HepG2 (cell line): ENCODE measurements around the gene SURF6. TPM values are rescaled to one million over a fixed set of nuclear protein-coding genes. Genes with fewer than 3 reads are reported as not detected.

Experiments
- AGO2 ChIP-seq: fragments of 200-400 bp; formaldehyde crosslinking; optimal IDR thresholded peaks from 2 replicates; pipeline ENCODE3; 2017; ENCODE audit warnings: mild to moderate bottlenecking, low read depth, low read length, moderate library complexity
- CCDC6 ChIP-seq: sonication (generic); formaldehyde crosslinking; IDR thresholded peaks from 2 replicates; pipeline ENCODE4 v1.8.1; 2022; ENCODE audit warnings: mild to moderate bottlenecking, missing genetic modification reagents, moderate library complexity
- GABPA ChIP-seq, 2 experiments: IDR thresholded peaks; 2 replicates each; pipeline ENCODE4 v1.6.1; 2011 to 2016; ENCODE audit warnings: low read depth in 2 of 2, low read length in 1 of 2, missing biosample characterization in 1 of 2, missing genetic modification characterization in 1 of 2
- GPN1 ChIP-seq: sonication (generic); formaldehyde crosslinking; IDR thresholded peaks from 2 replicates; pipeline ENCODE4 v1.5.1; 2020; ENCODE audit warnings: missing genetic modification reagents, borderline replicate concordance
- HNRNPLL ChIP-seq: fragments of 200-400 bp; formaldehyde crosslinking; IDR thresholded peaks from 2 replicates; pipeline ENCODE4 v1.6.1; 2017; ENCODE audit warnings: mild to moderate bottlenecking, low read depth, low read length; ENCODE audit not compliant: poor library complexity, severe bottlenecking
- HOXA5 ChIP-seq: sonication (generic); formaldehyde crosslinking; IDR thresholded peaks from 2 replicates; pipeline ENCODE4 v1.4.0; 2020; ENCODE audit warnings: missing genetic modification reagents
- MTF1 ChIP-seq: sonication (generic); formaldehyde crosslinking; IDR thresholded peaks from 2 replicates; pipeline ENCODE4 v1.5.0; 2020; ENCODE audit warnings: missing genetic modification reagents
- PRDM15 ChIP-seq: sonication (generic); formaldehyde crosslinking; IDR thresholded peaks from 2 replicates; pipeline ENCODE4 v1.4.0; 2020; ENCODE audit warnings: missing genetic modification reagents
- RBM39 ChIP-seq: fragments of 200-400 bp; formaldehyde crosslinking; IDR thresholded peaks from one replicate; pipeline ENCODE4 v1.6.1; 2018; ENCODE audit warnings: antibody characterized with exemption, mild to moderate bottlenecking, low read depth, low read length; ENCODE audit not compliant: poor library complexity, severe bottlenecking
- SNRNP70 ChIP-seq: fragments of 200-400 bp; formaldehyde crosslinking; IDR thresholded peaks from 2 replicates; pipeline ENCODE4 v1.6.1; 2017; ENCODE audit warnings: mild to moderate bottlenecking, low read depth, low read length, moderate library complexity
- SOX13 ChIP-seq, 3 experiments: fragments of 450-650 bp in 1 of 3; sonication (generic) in 1 of 3; formaldehyde crosslinking in 1 of 3; IDR thresholded peaks in 2 of 3; conservative IDR thresholded peaks in 1 of 3; 2 replicates each; pipeline versions ENCODE4 v1.5.0 to v1.6.1; 2016 to 2020; ENCODE audit warnings: antibody characterized with exemption in 1 of 3, mild to moderate bottlenecking in 1 of 3, missing compliant biosample characterization in 1 of 3, missing genetic modification reagents in 1 of 3, moderate library complexity in 1 of 3
- TOE1 ChIP-seq: sonication (generic); formaldehyde crosslinking; IDR thresholded peaks from 2 replicates; pipeline ENCODE4 v1.4.0; 2020; ENCODE audit warnings: mild to moderate bottlenecking, missing genetic modification reagents
- ZNF34 ChIP-seq: sonication (generic); formaldehyde crosslinking; IDR thresholded peaks from 2 replicates; pipeline ENCODE4 v1.4.0; 2020; ENCODE audit warnings: mild to moderate bottlenecking, missing genetic modification reagents, borderline replicate concordance
- ZNF790 ChIP-seq: sonication (generic); formaldehyde crosslinking; IDR thresholded peaks from 2 replicates; pipeline ENCODE4 v1.8.0; 2022; ENCODE audit warnings: missing genetic modification reagents, mild to moderate bottlenecking, borderline replicate concordance
- polyA plus RNA-seq, 8 experiments: library from polyadenylated mRNA; depleted of rRNA in 3 of 8; stranded (reverse) in 7 of 8; unstranded in 1 of 8; fragments of >200 nt; fragmentation: Illumina TruSeq in 4 of 8; extraction: Trizol in 4 of 8; gene quantifications; 2 replicates each; pipeline versions ENCODE4 v1.2.1 to v1.2.3, GENCODE V29; 2011 to 2016; ENCODE audit warnings: low read depth in 4 of 8, missing spikeins in 1 of 8, mixed read lengths in 1 of 8; ENCODE audit not compliant: insufficient read depth in 1 of 8
- total RNA-seq, 5 experiments: library from RNA; depleted of rRNA; stranded (reverse); fragments of >200 nt; fragmentation: Illumina TruSeq; extraction: Trizol; gene quantifications; 2 replicates each; pipeline ENCODE4 v1.2.3, GENCODE V29; 2016; ENCODE audit warnings: low read depth in 1 of 5
- TF ChIP-seq, protein P1 (sequence below): sonication (generic); formaldehyde crosslinking; IDR thresholded peaks from 2 replicates; pipeline ENCODE4 v1.4.0; 2020; ENCODE audit warnings: missing genetic modification reagents
- TF ChIP-seq, protein P2 (sequence below): sonication (generic); formaldehyde crosslinking; IDR thresholded peaks from 2 replicates; pipeline ENCODE4 v1.9.0; 2021; ENCODE audit warnings: missing genetic modification reagents, mild to moderate bottlenecking, borderline replicate concordance

Gene SURF6
- total and polyA plus RNA-seq, 2 of the 13 experiments (the other 11 are each of a cell fraction or from before 2014, with no cell fraction given): 5.9 to 14.7 TPM

GRCh38 chr9:133375724-133376654 lies 40.0 kb upstream of the SURF6 start, which contains the start of the genes STKLD1 and SURF4 (continued):
- TF ChIP-seq TOE1 (no peak), CCDC6 (CRISPR knock-in tag) (peak; percentile 31; the same call in 1 of the 2 replicates), RBM39 (peak; percentile 42), PRDM15 (CRISPR knock-in tag) (no peak), AGO2 (peak; percentile 43), ZNF34 (CRISPR knock-in tag) (peak; percentile 65; the same call in 1 of the 2 replicates), HNRNPLL (peak; percentile 82), GPN1 (CRISPR knock-in tag) (no peak; the same call in 1 of the 2 replicates), MTF1 (CRISPR knock-in tag) (0 out of 2 replicates have a peak, but pooled peaks have one; percentile 6), ZNF790 (CRISPR knock-in tag) (peak; percentile 51; the same call in 1 of the 2 replicates), HOXA5 (peak; percentile 12; the same call in 1 of the 2 replicates), SOX13 (IDR thresholded peaks at IDR 0.05) (no peak), SOX13 (CRISPR knock-in tag; conservative IDR thresholded peaks at IDR 0.05 in 1 of 2, IDR thresholded peaks at IDR 0.05 in 1 of 2) (peak in 1 of 2 experiments; percentile 33; a peak in 1 of 4 replicates), SNRNP70 (no peak), GABPA (IDR thresholded peaks at IDR 0.05; ENCODE audit: low read depth, low read length) (peak; percentile 59), GABPA (CRISPR knock-in tag; IDR thresholded peaks at IDR 0.05; ENCODE audit: low read depth) (peak; percentile 52; the same call in 1 of the 2 replicates)
- TF ChIP-seq, protein P1, sequence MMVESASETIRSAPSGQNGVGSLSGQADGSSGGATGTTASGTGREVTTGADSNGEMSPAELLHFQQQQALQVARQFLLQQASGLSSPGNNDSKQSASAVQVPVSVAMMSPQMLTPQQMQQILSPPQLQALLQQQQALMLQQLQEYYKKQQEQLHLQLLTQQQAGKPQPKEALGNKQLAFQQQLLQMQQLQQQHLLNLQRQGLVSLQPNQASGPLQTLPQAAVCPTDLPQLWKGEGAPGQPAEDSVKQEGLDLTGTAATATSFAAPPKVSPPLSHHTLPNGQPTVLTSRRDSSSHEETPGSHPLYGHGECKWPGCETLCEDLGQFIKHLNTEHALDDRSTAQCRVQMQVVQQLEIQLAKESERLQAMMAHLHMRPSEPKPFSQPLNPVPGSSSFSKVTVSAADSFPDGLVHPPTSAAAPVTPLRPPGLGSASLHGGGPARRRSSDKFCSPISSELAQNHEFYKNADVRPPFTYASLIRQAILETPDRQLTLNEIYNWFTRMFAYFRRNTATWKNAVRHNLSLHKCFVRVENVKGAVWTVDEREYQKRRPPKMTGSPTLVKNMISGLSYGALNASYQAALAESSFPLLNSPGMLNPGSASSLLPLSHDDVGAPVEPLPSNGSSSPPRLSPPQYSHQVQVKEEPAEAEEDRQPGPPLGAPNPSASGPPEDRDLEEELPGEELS (CRISPR knock-in tag): 0 out of 2 replicates have a peak, but pooled peaks have one; percentile 27
- TF ChIP-seq, protein P2, sequence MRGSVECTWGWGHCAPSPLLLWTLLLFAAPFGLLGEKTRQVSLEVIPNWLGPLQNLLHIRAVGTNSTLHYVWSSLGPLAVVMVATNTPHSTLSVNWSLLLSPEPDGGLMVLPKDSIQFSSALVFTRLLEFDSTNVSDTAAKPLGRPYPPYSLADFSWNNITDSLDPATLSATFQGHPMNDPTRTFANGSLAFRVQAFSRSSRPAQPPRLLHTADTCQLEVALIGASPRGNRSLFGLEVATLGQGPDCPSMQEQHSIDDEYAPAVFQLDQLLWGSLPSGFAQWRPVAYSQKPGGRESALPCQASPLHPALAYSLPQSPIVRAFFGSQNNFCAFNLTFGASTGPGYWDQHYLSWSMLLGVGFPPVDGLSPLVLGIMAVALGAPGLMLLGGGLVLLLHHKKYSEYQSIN: no peak
